Measurements from ENCODE around the gene CHCHD6. TPM values are rescaled to one million over a fixed set of nuclear protein-coding genes. Genes with fewer than 3 reads are reported as not detected.

CHCHD6 gene
- total RNA-seq, 2 donors from 2014 or later = 9.3 to 13.2 TPM

GRCh38 chr3:126926684-126927400 lies 222.8 kb downstream of the CHCHD6 start:
- no peak for DNase-seq
- no peak for TF ChIP-seq CTCF (IDR thresholded peaks at IDR 0.05)
- Histone ChIP-seq H3K4me1 (peaks cover 12% of the 10 kb centered on the region), H3K27ac (no peak overlapping the region), H3K27me3 (no peaks in the 10 kb centered on the region), H3K4me3 (no peak overlapping the region), H3K36me3 (no peaks in the 10 kb centered on the region), H3K9me3 (no peaks in the 10 kb centered on the region), H3K9ac (ENCODE audit: low read depth in 2 of 2, low read length in 2 of 2) (no peak overlapping the region)
- intact Hi-C loops (cut with DNase I) = no loop called here

- Histone ChIP-seq H3K36me3 (no peaks in the 10 kb centered on the region), H3K9me3 (no peaks in the 10 kb centered on the region), H3K9ac (ENCODE audit: low read depth in 2 of 2, low read length in 2 of 2) (no peak overlapping the region), H3K4me1 (peaks cover 12% of the 10 kb centered on the region), H3K27ac (no peak overlapping the region), H3K4me3 (no peak overlapping the region), H3K27me3 (no peaks in the 10 kb centered on the region)
- no peak for DNase-seq
- intact Hi-C loops (cut with DNase I) = no loop called here
- no peak for TF ChIP-seq CTCF (IDR thresholded peaks at IDR 0.05)
Observed at GRCh38 chr3:126927401-126927750, 223.3 kb downstream of the CHCHD6 start.

- Histone ChIP-seq H3K27ac (no peak overlapping the region), H3K4me3 (no peak overlapping the region), H3K9me3 (no peaks in the 10 kb centered on the region), H3K27me3 (no peaks in the 10 kb centered on the region), H3K36me3 (no peaks in the 10 kb centered on the region), H3K9ac (ENCODE audit: low read depth in 2 of 2, low read length in 2 of 2) (no peak overlapping the region), H3K4me1 (peaks cover 12% of the 10 kb centered on the region)
- intact Hi-C loops (cut with DNase I) = no loop called here
- DNase-seq = no peak
- no peak for TF ChIP-seq CTCF (IDR thresholded peaks at IDR 0.05)
Observed at GRCh38 chr3:126927846-126928245, 223.8 kb downstream of the CHCHD6 start.

- no peak overlapping the region for H3K9ac ChIP-seq (ENCODE audit: low read depth in 2 of 2, low read length in 2 of 2)
- peaks cover 12% of the 10 kb centered on the region for H3K4me1 ChIP-seq
- H3K27ac ChIP-seq = no peak overlapping the region
- TF ChIP-seq CTCF (IDR thresholded peaks at IDR 0.05) = no peak
- H3K9me3 ChIP-seq = no peaks in the 10 kb centered on the region
- intact Hi-C loops (cut with DNase I) = no loop called here
- H3K4me3 ChIP-seq = no peak overlapping the region
- no peaks in the 10 kb centered on the region for H3K36me3 ChIP-seq
- H3K27me3 ChIP-seq = no peaks in the 10 kb centered on the region
- no peak for DNase-seq
Observed at GRCh38 chr3:126928921-126929474, 225.0 kb downstream of the CHCHD6 start.

- no peaks in the 10 kb centered on the region for H3K4me1 ChIP-seq
- no peak overlapping the region for H3K27ac ChIP-seq
- DNase-seq = no peak
- intact Hi-C loops (cut with DNase I) = no loop called here
- no peak overlapping the region for H3K4me3 ChIP-seq
- no peaks in the 10 kb centered on the region for H3K36me3 ChIP-seq
- H3K27me3 ChIP-seq = no peaks in the 10 kb centered on the region
- H3K9ac ChIP-seq (ENCODE audit: low read depth in 2 of 2, low read length in 2 of 2) = no peak overlapping the region
- no peaks in the 10 kb centered on the region for H3K9me3 ChIP-seq
- no peak for TF ChIP-seq CTCF (IDR thresholded peaks at IDR 0.05)
Observed at GRCh38 chr3:126930936-126931600, 227.0 kb downstream of the CHCHD6 start.

Data from colonic mucosa (tissue), 4 donors.